Caco-2 (cell line): ENCODE results near the gene NOP14. TPM values are rescaled to one million over a fixed set of nuclear protein-coding genes. Genes with fewer than 3 reads are reported as not detected.

Source experiments
- BruUV-seq: library from RNA; stranded (reverse); fragments of 400-500 nt; replicated peaks from 2 replicates; lab custom pipeline; 2021; lab: Mats Ljungman, UMichigan
- CTCF ChIA-PET: fragments of 300-600 bp; sonication (Branson Sonifier 250); formaldehyde crosslinking; loops from one replicate; lab custom pipeline; 2022; ENCODE audit warnings: antibody characterized with exemption; lab: Charles Lee
- POLR2A ChIA-PET: fragments of 300-600 bp; sonication (Branson Sonifier 250); formaldehyde crosslinking; loops from one replicate; lab custom pipeline; 2022; ENCODE audit warnings: antibody characterized with exemption; lab: Charles Lee
- DNase-seq, 2 experiments: peaks; one replicate each; pipeline versions ENCODE4 v3.0.0 to v3.0.0-alpha.2; 2020 to 2022
- H3K27me3 ChIP-seq: replicated peaks from 2 replicates; pipeline ENCODE4 v1.6.0; 2011; ENCODE audit warnings: low read length; ENCODE audit not compliant: control insufficient read depth, insufficient read depth
- H3K36me3 ChIP-seq: 2 replicates; pipeline ENCODE4 v1.5.1; 2011; ENCODE audit warnings: low read length; ENCODE audit not compliant: control insufficient read depth, insufficient read depth
- H3K4me1 ChIP-seq: fragments of 250-450 bp; sonication (Bioruptor Pico); 2 replicates; pipeline ENCODE4 v1.5.1; 2020; ENCODE audit warnings: mild to moderate bottlenecking
- H3K4me3 ChIP-seq: 2 replicates; pipeline ENCODE4 v1.5.1; 2011; ENCODE audit warnings: low read depth, mild to moderate bottlenecking, control low read depth, low read length
- H3K9me3 ChIP-seq: fragments of 250-450 bp; sonication (Bioruptor Pico); 2 replicates; pipeline ENCODE4 v1.5.1; 2020; ENCODE audit warnings: mild to moderate bottlenecking, moderate library complexity
- H3K27ac Mint-ChIP-seq: one replicate; pipeline ENCODE4 v1.8.0; 2022; ENCODE audit warnings: mixed read lengths; ENCODE audit not compliant: unreplicated experiment
- H3K27me3 Mint-ChIP-seq: one replicate; pipeline ENCODE4 v1.8.0; 2022; ENCODE audit warnings: mixed read lengths; ENCODE audit not compliant: insufficient read depth, unreplicated experiment
- H3K36me3 Mint-ChIP-seq: one replicate; pipeline ENCODE4 v1.8.0; 2022; ENCODE audit warnings: mild to moderate bottlenecking, mixed read lengths; ENCODE audit not compliant: insufficient read depth, unreplicated experiment
- H3K4me1 Mint-ChIP-seq: one replicate; pipeline ENCODE4 v1.8.0; 2022; ENCODE audit warnings: low read depth, mixed read lengths; ENCODE audit not compliant: unreplicated experiment
- H3K4me3 Mint-ChIP-seq: one replicate; pipeline ENCODE4 v1.8.0; 2022; ENCODE audit warnings: mild to moderate bottlenecking, moderate library complexity, mixed read lengths; ENCODE audit not compliant: unreplicated experiment
- H3K9me3 Mint-ChIP-seq: one replicate; pipeline ENCODE4 v1.8.0; 2022; ENCODE audit warnings: mixed read lengths; ENCODE audit not compliant: unreplicated experiment
- CTCF ChIP-seq, 2 experiments: fragments of 200-600 bp in 1 of 2; IDR thresholded peaks; 1 replicate in 1 of 2; 2 replicates in 1 of 2; pipeline versions ENCODE4 v1.5.1 to v1.8.0; 2011 to 2022; ENCODE audit warnings: antibody characterized with exemption in 1 of 2, control low read depth in 1 of 2, inconsistent platforms in 1 of 2, low read depth in 1 of 2, low read length in 1 of 2, mild to moderate bottlenecking in 1 of 2, moderate library complexity in 1 of 2; ENCODE audit not compliant: insufficient read depth in 1 of 2, severe bottlenecking in 1 of 2, unreplicated experiment in 1 of 2
- intact Hi-C: fragments of 100-400 bp; cut with micrococcal nuclease; formaldehyde crosslinking; loops from one replicate; pipeline ENCODE4 v1.10.0; 2022; ENCODE audit not compliant: unreplicated experiment
- total RNA-seq: library from RNA; stranded (reverse); gene quantifications from 2 replicates; pipeline ENCODE4 v1.2.3, GENCODE V29; 2022

NOP14 gene
- total RNA-seq, 1 experiment from 2014 or later = 55.2 TPM

- intact Hi-C loops = loop anchor here (2.0 to 5.0 kb wide), 2 partner anchors 47 to 61 kb away; no protein-coding TSS in a partner anchor
- H3K4me3 Mint-ChIP-seq = no peak overlapping the region
- ChIA-PET CTCF (no interaction called here), POLR2A (no interaction called here)
- DNase-seq = no peak
- no peaks in the 10 kb centered on the region for H3K27me3 ChIP-seq
- peaks cover 22% of the 10 kb centered on the region for H3K4me1 ChIP-seq
- peaks cover 11% of the 10 kb centered on the region for H3K4me1 Mint-ChIP-seq
- TF ChIP-seq CTCF (IDR thresholded peaks at IDR 0.05; ENCODE audit: insufficient read depth in 1 of 2, low read depth in 1 of 2, low read length in 1 of 2, severe bottlenecking in 1 of 2, unreplicated experiment in 1 of 2) = no peak
- H3K9me3 Mint-ChIP-seq = no peaks in the 10 kb centered on the region
- no peak overlapping the region for H3K27ac Mint-ChIP-seq
- H3K27me3 Mint-ChIP-seq = no peaks in the 10 kb centered on the region
- H3K4me3 ChIP-seq = no peak overlapping the region
- no peaks in the 10 kb centered on the region for H3K9me3 ChIP-seq
- H3K36me3 ChIP-seq = peaks cover 9% of the 10 kb centered on the region
- no TSS peak for BruUV-seq
- peaks cover 89% of the 10 kb centered on the region for H3K36me3 Mint-ChIP-seq
Measured at GRCh38 chr4:2909583-2909982, 53.6 kb downstream of the NOP14 start.

GRCh38 chr4:2908686-2909085 is 54.5 kb downstream of the NOP14 start:
- no peak overlapping the region for H3K4me3 ChIP-seq
- H3K4me1 Mint-ChIP-seq = peaks cover 11% of the 10 kb centered on the region
- no peaks in the 10 kb centered on the region for H3K27me3 ChIP-seq
- peaks cover 22% of the 10 kb centered on the region for H3K4me1 ChIP-seq
- CTCF ChIA-PET = interaction anchor here (0.6 kb wide), 1 partner anchor 10 kb away, joined by 6 read pairs; no protein-coding TSS in a partner anchor
- no peaks in the 10 kb centered on the region for H3K27me3 Mint-ChIP-seq
- intact Hi-C loops = loop anchor here (2.0 to 5.0 kb wide), 2 partner anchors 46 to 60 kb away; no protein-coding TSS in a partner anchor
- peaks cover 87% of the 10 kb centered on the region for H3K36me3 Mint-ChIP-seq
- H3K4me3 Mint-ChIP-seq = no peak overlapping the region
- DNase-seq = no peak
- POLR2A ChIA-PET = no interaction called here
- H3K27ac Mint-ChIP-seq = peak overlapping the region; percentile 64
- peaks cover 9% of the 10 kb centered on the region for H3K36me3 ChIP-seq
- H3K9me3 ChIP-seq = no peaks in the 10 kb centered on the region
- no peak for TF ChIP-seq CTCF (IDR thresholded peaks at IDR 0.05; ENCODE audit: insufficient read depth in 1 of 2, low read depth in 1 of 2, low read length in 1 of 2, severe bottlenecking in 1 of 2, unreplicated experiment in 1 of 2)
- no peaks in the 10 kb centered on the region for H3K9me3 Mint-ChIP-seq
- no TSS peak for BruUV-seq

GRCh38 chr4:2907706-2908293 is 55.4 kb downstream of the NOP14 start:
- ChIA-PET POLR2A (no interaction called here), CTCF (no interaction called here)
- TF ChIP-seq CTCF (IDR thresholded peaks at IDR 0.05; ENCODE audit: insufficient read depth in 1 of 2, low read depth in 1 of 2, low read length in 1 of 2, severe bottlenecking in 1 of 2, unreplicated experiment in 1 of 2) = no peak
- H3K27me3 ChIP-seq = no peaks in the 10 kb centered on the region
- no peaks in the 10 kb centered on the region for H3K27me3 Mint-ChIP-seq
- H3K4me1 ChIP-seq = peaks cover 22% of the 10 kb centered on the region
- peak; percentile 68 to 79 for DNase-seq
- BruUV-seq = no TSS peak
- H3K27ac Mint-ChIP-seq = peak overlapping the region; percentile 64
- no peak overlapping the region for H3K4me3 ChIP-seq
- peaks cover 84% of the 10 kb centered on the region for H3K36me3 Mint-ChIP-seq
- no peaks in the 10 kb centered on the region for H3K9me3 ChIP-seq
- intact Hi-C loops = loop anchor here (2.0 to 5.0 kb wide), 2 partner anchors 45 to 59 kb away; no protein-coding TSS in a partner anchor
- peaks cover 9% of the 10 kb centered on the region for H3K36me3 ChIP-seq
- H3K9me3 Mint-ChIP-seq = no peaks in the 10 kb centered on the region
- peaks cover 11% of the 10 kb centered on the region for H3K4me1 Mint-ChIP-seq
- peak overlapping the region; percentile 42 for H3K4me3 Mint-ChIP-seq
